HUES6 (cell line): ENCODE data around the gene SDHC.

Experiments used
- H3K27ac ChIP-seq: 2 replicates; pipeline ENCODE4 v1.7.0; 2013; ENCODE audit warnings: low read depth, mild to moderate bottlenecking, low read length, inconsistent platforms
- H3K27me3 ChIP-seq: 2 replicates; pipeline ENCODE4 v1.6.1; 2013; ENCODE audit warnings: low read length; ENCODE audit not compliant: control insufficient read depth, insufficient read depth
- H3K36me3 ChIP-seq: 2 replicates; pipeline ENCODE4 v1.6.1; 2013; ENCODE audit warnings: low read length; ENCODE audit not compliant: control insufficient read depth, insufficient read depth
- H3K4me1 ChIP-seq: 2 replicates; pipeline ENCODE4 v1.6.1; 2013; ENCODE audit warnings: low read length; ENCODE audit not compliant: control insufficient read depth, insufficient read depth
- H3K4me3 ChIP-seq: 2 replicates; pipeline ENCODE4 v1.5.1; 2013; ENCODE audit warnings: low read depth, low read length
- H3K9ac ChIP-seq: one replicate; pipeline ENCODE4 v1.6.1; 2013; ENCODE audit warnings: mild to moderate bottlenecking, low read length
- H3K9me3 ChIP-seq: 2 replicates; pipeline ENCODE4 v1.6.1; 2013; ENCODE audit warnings: low read depth, low read length; ENCODE audit not compliant: control insufficient read depth, insufficient read depth

The SDHC gene

DNA sequence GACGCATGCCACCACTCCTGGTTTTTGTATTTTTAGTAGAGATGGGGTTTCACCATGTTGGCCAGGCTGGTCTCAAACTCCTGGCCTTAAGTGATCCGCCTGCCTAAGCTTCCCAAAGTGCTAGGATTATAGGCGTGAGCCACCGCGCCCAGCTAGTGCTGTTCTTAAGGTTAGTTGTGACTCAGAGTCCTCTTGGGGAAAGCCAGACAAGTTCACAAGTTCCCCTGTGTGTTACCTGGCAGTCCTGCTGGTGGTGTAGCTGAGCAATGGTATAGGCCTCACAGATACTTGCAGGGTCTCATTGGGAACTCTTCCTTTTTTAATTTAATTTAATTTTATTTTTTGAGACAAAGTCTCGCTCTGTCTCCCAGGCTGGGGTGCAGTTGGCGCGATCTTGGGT is 42.9 kb downstream of the SDHC start:
- Histone ChIP-seq H3K9ac (no peak overlapping the region), H3K36me3 (peaks cover 3% of the 10 kb centered on the region; the same call in 1 of the 2 replicates), H3K4me3 (no peak overlapping the region), H3K9me3 (no peaks in the 10 kb centered on the region), H3K27me3 (no peaks in the 10 kb centered on the region), H3K4me1 (no peaks in the 10 kb centered on the region), H3K27ac (no peak overlapping the region)

GRCh38 chr1:161359291-161359690 is 45.1 kb downstream of the SDHC start:
- Histone ChIP-seq H3K9ac (no peak overlapping the region), H3K36me3 (peaks cover 14% of the 10 kb centered on the region), H3K27ac (no peak overlapping the region), H3K4me1 (no peaks in the 10 kb centered on the region), H3K9me3 (no peaks in the 10 kb centered on the region), H3K27me3 (no peaks in the 10 kb centered on the region), H3K4me3 (no peak overlapping the region)

DNA sequence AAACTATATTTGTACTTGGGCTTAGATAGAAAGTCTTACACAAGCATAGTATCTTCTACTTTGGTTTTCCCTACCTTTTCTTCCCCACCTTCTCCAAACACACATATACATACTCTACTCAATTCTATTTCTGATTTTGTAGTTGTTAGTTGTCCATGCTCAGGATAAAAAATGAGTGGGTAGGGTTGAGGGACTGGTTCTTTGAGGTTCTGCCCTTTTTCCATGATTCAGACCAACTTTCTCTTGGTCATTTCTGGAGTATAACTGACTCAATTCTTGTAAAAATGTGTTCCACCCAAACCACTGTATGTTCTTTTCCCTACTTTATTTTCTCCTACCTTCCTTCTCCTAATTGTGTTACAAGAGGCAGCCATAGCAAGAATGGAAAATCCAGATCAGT is 50.2 kb downstream of the SDHC start:
- peaks cover 25% of the 10 kb centered on the region for H3K36me3 ChIP-seq
- H3K9me3 ChIP-seq, result no peaks in the 10 kb centered on the region
- H3K4me3 ChIP-seq, result no peak overlapping the region
- no peak overlapping the region for H3K27ac ChIP-seq
- H3K9ac ChIP-seq, result no peak overlapping the region
- 0 out of 2 replicates have a peak, but pooled peaks cover 6% of the 10 kb centered on the region for H3K4me1 ChIP-seq
- H3K27me3 ChIP-seq, result no peaks in the 10 kb centered on the region

- H3K9me3 ChIP-seq, result no peaks in the 10 kb centered on the region
- H3K27ac ChIP-seq, result no peak overlapping the region
- H3K27me3 ChIP-seq, result no peaks in the 10 kb centered on the region
- H3K4me3 ChIP-seq, result no peak overlapping the region
- H3K36me3 ChIP-seq, result peaks cover 25% of the 10 kb centered on the region
- 0 out of 2 replicates have a peak, but pooled peaks cover 6% of the 10 kb centered on the region for H3K4me1 ChIP-seq
- no peak overlapping the region for H3K9ac ChIP-seq
These were observed 51.0 kb downstream of the SDHC start for GRCh38 chr1:161365207-161365606.

DNA sequence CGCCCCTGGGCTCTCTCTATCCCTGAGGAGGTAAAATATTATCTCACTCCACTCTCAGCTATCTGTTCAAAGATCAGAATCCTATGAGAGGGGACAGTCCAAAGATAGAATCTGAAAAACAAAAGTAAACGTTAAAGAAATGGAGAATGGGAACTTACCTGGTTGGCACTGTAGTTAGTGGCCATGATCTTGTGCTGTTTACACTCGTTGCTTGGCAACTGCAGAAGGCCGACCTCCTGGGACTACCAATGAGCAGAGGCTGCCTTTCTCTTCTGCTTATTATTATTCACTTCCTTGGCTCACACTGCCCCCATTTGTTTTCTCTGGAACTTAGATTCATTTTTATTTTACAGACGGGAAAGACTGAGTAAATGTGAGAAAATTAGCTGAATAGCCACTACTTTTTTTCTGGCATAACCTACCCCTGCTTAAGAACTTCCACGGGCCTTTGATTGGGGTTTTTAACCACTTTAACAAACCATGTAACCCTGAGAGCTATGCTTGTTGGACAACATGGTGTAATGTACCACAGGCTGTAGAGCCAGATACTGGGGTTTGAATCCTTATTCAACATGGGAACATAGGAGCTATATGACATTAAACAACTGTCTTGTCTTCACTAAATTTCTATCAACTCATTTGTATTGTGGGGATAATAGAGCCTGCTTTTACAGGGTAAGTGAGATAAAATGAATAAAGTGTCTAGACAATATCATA is 53.7 kb downstream of the SDHC start, which contains the start of gene CFAP126:
Gene CFAP126, minus strand, starts transcription at position 193 of the 717 bp plus-strand sequence. Its CDS starts 8 bp downstream, at position 185.
- no peaks in the 10 kb centered on the region for H3K27me3 ChIP-seq
- H3K27ac ChIP-seq, result 0 out of 2 replicates have a peak within 1 kb of the TSS, but pooled peaks have one; percentile 28
- H3K36me3 ChIP-seq, result peaks cover 25% of the 10 kb centered on the region
- no peak within 1 kb of the TSS for H3K9ac ChIP-seq
- H3K9me3 ChIP-seq, result no peaks in the 10 kb centered on the region
- 0 out of 2 replicates have a peak, but pooled peaks cover 6% of the 10 kb centered on the region for H3K4me1 ChIP-seq
- H3K4me3 ChIP-seq, result no peak within 1 kb of the TSS

GRCh38 chr1:161373442-161373841 is 59.3 kb downstream of the SDHC start:
- H3K9ac ChIP-seq, result no peak overlapping the region
- no peaks in the 10 kb centered on the region for H3K9me3 ChIP-seq
- H3K27ac ChIP-seq, result no peak overlapping the region
- no peaks in the 10 kb centered on the region for H3K27me3 ChIP-seq
- H3K4me3 ChIP-seq, result no peak overlapping the region
- H3K36me3 ChIP-seq, result no peaks in the 10 kb centered on the region
- H3K4me1 ChIP-seq, result no peaks in the 10 kb centered on the region

DNA sequence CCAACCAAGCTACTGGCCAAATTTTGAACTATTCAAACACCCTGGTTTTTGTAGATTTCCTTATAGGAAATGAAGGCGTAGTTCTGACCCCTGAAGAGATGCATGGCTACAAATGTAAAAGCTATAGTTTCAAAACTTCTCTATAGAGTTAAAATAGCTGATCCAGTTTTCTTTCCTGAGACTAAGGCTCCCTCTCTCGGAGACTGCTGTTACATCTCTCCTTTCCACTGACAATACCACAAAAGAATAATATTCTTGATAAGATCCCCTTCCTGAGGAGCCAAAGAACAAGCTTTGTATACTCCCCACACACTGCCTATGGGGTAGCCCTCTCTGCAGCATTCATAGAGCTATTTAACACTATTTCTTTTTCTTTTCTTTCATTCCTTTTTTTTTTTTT is 60.2 kb downstream of the SDHC start:
- H3K4me3 ChIP-seq, result no peak overlapping the region
- no peaks in the 10 kb centered on the region for H3K27me3 ChIP-seq
- H3K27ac ChIP-seq, result no peak overlapping the region
- H3K4me1 ChIP-seq, result no peaks in the 10 kb centered on the region
- H3K9me3 ChIP-seq, result no peaks in the 10 kb centered on the region
- no peaks in the 10 kb centered on the region for H3K36me3 ChIP-seq
- H3K9ac ChIP-seq, result no peak overlapping the region

DNA sequence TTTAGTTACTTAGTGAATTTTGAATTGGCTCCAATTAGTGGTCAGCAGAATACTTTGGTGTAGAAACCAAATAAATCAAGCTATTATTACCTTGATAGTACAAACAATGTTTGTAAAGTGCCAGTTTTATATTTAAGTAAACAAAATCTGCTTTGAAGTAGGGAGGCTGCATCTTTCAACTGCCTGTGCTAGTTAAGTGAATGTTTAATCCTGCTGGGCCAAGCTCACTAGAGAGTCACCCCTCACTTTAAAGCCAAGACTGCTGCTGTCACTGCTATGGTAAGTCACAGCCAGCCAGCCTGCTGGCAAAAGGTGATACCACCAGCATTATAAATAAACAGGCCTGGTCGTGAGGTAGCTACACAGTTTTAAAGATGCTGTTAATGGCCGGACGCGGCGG is 63.8 kb downstream of the SDHC start:
- Histone ChIP-seq H3K9me3 (no peaks in the 10 kb centered on the region), H3K9ac (no peak overlapping the region), H3K36me3 (no peaks in the 10 kb centered on the region), H3K27me3 (no peaks in the 10 kb centered on the region), H3K27ac (no peak overlapping the region), H3K4me1 (0 out of 2 replicates have a peak, but pooled peaks cover 4% of the 10 kb centered on the region), H3K4me3 (no peak overlapping the region)

GRCh38 chr1:161379071-161379470 is 64.9 kb downstream of the SDHC start:
- Histone ChIP-seq H3K4me1 (0 out of 2 replicates have a peak, but pooled peaks cover 4% of the 10 kb centered on the region), H3K4me3 (no peak overlapping the region), H3K27ac (no peak overlapping the region), H3K36me3 (no peaks in the 10 kb centered on the region), H3K9me3 (no peaks in the 10 kb centered on the region), H3K27me3 (no peaks in the 10 kb centered on the region), H3K9ac (no peak overlapping the region)

DNA sequence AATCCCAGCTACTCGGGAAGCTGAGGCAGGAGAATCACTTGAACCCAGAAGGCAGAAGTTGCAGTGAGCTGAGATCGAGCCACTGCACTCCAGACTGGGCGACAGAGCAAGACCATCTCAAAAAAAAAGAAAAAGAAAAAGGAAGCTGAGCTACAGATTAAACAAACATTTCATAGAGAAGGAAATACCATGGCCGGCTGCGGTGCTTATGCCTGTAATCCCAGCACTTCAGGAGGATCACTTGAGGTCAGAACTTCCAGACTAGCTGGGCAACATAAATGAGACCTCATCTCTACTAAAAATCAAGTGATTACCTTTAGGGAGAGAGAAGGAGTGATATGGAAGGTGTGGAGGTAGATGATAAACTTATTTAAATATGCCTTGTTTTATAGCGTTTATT is 67.5 kb downstream of the SDHC start:
- Histone ChIP-seq H3K4me1 (0 out of 2 replicates have a peak, but pooled peaks cover 4% of the 10 kb centered on the region), H3K9me3 (no peaks in the 10 kb centered on the region), H3K36me3 (no peaks in the 10 kb centered on the region), H3K9ac (no peak overlapping the region), H3K27me3 (no peaks in the 10 kb centered on the region), H3K27ac (no peak overlapping the region), H3K4me3 (no peak overlapping the region)

DNA sequence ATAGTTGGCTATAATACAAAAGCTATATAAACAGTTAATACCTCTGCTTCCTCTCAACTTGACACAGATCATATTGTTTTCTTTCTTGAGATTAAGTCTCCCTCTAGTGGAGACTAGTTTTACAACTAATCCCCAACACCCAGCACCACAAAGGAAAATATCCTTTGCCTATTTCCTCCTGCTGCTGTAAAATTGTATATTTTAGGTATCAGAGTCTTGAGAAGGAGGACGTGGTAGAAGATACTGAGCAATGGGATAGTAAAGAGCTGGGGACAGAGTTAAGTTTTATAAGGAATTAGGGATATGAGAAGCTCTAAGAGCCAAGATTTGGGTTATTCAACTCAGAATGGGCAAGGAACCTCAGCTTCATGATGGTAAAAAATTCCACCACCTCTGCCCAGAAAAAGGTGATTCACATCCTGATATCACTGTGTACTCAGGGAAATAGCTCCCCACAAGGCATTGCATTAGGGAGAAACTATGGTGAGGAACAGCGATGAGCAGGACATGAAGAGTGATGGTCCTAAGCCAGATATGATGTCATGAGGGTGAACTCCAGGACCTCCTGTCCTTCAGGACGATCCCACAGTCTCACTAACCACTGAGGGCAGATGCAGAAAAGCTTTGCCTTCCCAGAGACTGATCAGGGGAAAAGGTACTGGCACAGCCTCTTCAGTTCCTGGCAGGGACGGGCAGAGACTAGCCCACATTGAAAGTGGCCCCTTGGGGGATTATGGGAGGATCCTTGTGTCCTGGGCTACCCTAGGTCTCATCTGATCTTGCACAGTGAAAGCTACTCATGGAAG is 68.2 kb downstream of the SDHC start:
- Histone ChIP-seq H3K36me3 (no peaks in the 10 kb centered on the region), H3K4me1 (0 out of 2 replicates have a peak, but pooled peaks cover 4% of the 10 kb centered on the region), H3K27me3 (no peaks in the 10 kb centered on the region), H3K9me3 (no peaks in the 10 kb centered on the region), H3K4me3 (no peak overlapping the region), H3K27ac (no peak overlapping the region), H3K9ac (peak overlapping the region; percentile 10)
